ENCODE measurements around the gene BRIX1.

DNA sequence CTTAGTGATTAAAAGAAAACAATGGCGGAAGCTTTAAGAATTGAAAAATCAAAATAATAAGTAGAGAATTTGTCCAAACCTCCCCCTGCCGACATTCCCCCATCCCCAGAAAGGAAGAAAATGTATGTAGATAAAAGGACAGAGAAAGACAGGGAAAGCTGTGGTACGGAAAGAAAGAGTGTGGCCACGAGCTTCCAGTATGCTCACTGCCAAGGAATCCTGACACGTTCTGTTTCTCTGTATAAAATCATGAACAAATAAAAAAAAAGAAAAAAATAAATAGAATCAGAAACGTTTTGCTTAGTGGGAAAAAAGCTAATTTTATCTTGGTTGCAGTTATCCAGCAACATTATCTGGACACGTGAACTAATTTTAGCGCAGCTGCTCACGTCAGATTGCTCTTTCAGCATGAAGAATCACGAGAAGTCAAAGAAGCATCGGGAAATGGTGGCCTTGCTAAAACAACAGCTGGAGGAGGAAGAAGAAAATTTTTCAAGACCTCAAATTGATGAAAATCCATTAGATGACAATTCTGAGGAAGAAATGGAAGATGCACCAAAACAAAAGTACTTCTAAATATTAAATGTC lies 29.0 kb downstream of the BRIX1 start:
- TF ChIP-seq GATA2 (IDR thresholded peaks at IDR 0.05; ENCODE audit: low read depth, low read length) (no peak), GATA3 (IDR thresholded peaks at IDR 0.05; ENCODE audit: low read depth, low read length) (no peak)
